GM19468 (cell line): ENCODE results near the gene YJU2.
"Not testable (repeated sequence)": the region's sequence is repeated elsewhere in the genome, so short reads cannot be mapped to it uniquely, and the experiment has no call there.

Source experiments
- ATAC-seq: cut with Tn5 transposase; IDR thresholded peaks from one replicate; pipeline ENCODE4 v1.9.1; 2021; ENCODE audit warnings: mild to moderate bottlenecking, moderate library complexity, moderate number of reproducible peaks; ENCODE audit not compliant: unreplicated experiment; ENCODE audit errors: extremely low read depth

YJU2 gene

DNA sequence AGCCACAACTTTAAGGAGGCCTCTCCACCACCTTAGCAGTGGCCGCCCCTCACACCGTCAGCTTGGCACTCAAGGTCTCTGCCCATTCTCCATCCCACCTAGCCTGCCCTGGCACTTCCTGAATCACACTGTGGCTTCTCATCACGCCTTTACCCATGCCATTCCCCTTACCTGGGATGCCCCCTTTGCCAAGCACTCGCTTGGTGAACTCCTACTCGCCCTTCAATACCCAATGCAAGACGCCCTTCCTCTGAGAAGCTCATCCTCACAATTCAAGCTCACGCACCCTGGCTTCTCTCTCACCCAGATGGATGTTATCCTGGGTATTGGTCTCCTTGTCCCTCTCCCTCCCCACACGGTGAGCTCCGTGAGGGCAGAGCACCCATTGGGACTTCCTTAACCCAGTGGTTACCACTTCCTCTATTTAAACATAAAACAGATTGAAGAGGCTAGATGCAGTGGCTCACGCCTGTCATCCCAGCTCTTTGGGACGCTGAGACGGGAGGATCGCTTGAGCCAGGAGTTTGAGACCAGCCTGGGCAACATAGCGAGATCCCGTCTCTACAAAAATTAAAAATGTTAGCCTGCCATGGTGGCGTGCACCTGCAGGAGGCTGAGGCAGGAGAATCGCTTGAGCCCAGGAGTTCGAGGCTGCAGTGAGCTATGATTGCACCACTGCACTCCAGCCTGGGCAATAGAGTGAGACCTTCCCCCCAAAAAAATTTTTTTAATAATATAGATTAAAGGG is 19.5 kb downstream of the YJU2 start:
- ATAC-seq: no peak

GRCh38 chr19:4267101-4267900 is 20.4 kb downstream of the YJU2 start:
- no peak for ATAC-seq

DNA sequence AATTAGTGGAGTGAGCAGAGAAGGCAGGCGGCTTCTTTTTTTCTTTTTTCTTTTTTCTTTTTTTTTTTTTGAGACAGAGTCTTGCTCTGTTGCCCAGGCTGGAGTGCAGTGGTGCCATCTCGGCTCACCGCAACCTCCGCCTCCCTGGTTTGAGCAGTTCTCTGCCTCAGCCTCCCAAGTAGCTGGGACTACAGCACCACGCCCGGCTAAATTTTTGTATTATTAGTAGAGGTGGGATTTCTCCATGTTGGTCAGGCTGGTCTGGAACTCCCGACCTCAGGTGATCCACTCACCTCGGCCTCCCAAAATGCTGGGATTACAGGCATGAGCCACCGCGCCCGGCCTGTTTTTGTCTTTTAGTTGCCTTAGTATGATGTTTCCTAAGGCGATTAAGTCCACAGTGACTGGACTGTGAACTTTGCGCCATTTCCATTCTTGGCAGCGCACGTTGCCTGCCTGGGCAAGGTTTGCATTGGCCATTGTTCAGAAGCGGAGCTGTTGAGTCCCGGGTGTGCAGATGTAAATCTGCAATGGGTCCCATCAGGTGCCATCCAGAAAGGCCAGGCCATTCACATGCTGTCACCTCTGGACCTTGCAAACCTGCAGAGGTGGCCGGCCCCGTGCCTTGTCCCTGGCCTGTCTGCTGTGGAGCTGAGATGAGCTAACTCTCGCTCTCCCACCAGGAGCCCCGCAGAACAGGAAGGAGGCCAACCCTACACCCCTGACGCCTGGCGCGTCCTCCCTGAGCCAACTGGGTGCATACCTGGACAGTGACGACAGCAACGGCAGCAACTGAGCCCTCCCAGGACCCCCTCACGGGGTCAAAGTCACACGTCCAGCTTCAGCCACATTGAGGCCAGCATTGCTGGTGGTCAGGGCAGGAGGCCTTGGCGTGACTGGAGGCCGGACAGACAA is 21.3 kb downstream of the YJU2 start:
- ATAC-seq: no peak

DNA sequence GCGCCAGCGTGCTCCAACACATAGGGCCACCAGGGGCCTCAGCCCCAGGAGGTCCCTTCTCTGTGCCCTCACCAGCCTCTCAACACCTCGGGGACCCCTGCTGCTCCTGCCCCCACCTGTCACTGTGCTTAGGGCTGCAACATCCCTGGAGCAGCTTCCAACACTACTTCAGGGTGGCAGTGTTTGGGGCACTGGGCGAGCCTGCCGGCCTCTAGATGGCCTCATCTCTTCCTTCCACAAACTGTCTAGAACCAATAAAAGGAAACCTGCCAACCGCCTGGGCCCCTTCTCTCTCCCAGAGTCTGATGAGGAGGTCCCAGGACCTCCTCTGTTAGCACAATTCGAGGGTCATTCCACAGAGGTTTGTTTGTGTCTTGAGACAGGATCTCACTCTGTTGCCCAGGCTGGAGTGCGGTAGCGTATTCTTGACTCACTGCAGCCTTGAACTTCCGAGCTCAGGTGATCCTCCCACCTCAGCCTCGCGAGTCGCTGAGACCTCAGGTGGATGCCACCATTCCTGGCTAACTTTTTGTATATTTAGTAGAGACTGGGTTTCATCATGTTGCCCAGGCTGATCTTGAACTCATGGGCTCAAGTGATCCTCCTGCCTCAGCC is 22.0 kb downstream of the YJU2 start:
- ATAC-seq: no peak

DNA sequence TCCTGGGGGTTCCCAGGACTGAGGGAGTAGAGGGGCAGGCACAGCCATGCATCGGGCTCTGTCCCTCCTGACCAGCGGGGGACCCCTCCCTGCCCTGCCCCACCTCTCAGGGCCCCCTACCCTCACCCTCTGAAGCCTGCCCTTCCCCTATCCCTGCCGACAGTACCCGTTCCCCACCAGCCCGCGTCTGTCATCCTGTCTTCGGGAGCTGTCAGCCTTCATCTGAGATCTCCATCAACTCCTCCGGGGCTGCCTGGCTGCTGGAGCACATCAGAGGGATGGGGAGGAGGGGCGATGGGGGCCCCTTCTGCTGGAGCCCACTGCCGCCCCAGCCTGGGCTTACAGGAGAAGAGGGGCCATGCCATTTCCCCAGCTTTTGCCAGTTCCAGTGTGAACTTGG is 26.0 kb downstream of the YJU2 start:
- ATAC-seq: no peak

DNA sequence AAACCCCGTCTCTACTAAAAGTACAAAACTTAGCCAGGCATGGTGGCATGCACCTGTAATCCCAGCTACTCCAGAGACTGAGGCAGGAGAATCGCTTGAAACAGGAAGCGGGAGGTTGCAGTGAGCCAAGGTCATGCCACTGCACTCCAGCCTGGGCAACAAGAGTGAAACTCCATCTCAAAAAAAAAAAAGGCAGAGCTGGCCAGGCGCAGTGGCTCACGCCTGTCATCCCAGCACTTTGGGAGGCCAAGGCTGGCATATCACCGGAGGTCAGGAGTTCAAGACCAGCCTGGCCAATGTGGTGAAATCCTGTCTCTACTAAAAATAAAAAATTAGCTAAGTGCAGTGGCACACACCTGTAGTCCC is 27.4 kb downstream of the YJU2 start:
- ATAC-seq: not testable (repeated sequence)

- ATAC-seq: no peak
Observed at GRCh38 chr19:4277191-4277696, 30.4 kb downstream of the YJU2 start.

GRCh38 chr19:4278010-4278409 is 31.1 kb downstream of the YJU2 start:
- no peak for ATAC-seq

DNA sequence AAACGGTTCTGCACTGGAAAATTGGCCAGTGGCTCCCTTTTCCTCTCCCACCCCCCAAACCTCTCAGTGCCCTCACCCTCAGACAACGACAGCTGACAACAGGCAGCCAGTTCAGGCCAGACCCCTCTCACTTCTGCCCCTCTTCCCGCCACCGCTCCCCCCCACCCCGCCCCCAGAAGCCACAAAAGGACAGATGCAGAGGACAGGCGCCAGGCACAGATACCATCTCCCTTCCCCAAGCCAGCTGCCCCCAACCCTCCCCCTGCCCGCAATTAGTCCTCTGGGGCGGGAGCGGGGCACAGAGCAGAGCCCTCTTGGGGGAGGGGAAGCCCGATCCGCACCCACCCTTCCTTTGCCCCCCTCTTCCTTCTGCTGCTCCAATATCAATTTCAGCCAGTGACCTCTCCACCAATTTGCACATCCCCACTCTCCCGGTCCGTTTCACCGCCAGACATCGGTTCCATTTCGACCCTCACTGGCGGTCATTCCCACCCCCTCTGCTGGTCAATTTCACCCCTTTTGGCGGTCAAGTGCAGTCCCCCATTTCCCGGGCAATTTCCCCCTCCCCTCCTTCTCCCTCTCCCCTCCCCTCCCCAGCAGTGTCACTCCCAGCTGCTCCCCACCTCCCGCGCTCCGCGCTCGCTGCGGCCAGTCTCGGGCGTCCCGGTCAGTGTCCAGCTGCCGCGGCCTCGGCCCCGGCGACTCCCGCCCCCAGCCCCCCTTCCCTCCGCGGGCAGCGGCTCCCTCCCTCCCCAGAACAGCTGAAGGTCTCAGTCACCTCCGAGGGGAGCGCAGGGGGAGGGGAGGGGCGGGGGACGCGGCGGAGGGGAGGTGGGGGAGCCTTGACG is 31.8 kb downstream of the YJU2 start, which contains the start of gene SHD:
TSS of gene SHD (plus strand) at position 848 of the 848 bp plus-strand sequence. CDS start 798 bp downstream, outside the sequence.
- no peak for ATAC-seq

DNA sequence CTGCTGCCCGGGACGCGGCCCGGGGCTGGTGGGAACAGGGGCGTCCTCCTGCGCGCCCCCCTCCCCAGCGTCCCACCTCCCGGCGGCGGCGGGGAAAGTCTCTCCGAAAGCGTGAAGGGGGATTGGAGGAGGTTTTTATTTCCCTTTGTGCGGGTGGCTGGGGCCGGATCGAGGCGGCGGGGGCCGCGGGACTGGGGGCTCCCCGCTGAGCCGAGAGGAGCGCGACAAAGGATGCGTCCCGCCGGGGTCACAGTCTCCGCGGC is 32.3 kb downstream of the YJU2 start:
- no peak for ATAC-seq

GRCh38 chr19:4279530-4280422 is 32.9 kb downstream of the YJU2 start:
- ATAC-seq: no peak

DNA sequence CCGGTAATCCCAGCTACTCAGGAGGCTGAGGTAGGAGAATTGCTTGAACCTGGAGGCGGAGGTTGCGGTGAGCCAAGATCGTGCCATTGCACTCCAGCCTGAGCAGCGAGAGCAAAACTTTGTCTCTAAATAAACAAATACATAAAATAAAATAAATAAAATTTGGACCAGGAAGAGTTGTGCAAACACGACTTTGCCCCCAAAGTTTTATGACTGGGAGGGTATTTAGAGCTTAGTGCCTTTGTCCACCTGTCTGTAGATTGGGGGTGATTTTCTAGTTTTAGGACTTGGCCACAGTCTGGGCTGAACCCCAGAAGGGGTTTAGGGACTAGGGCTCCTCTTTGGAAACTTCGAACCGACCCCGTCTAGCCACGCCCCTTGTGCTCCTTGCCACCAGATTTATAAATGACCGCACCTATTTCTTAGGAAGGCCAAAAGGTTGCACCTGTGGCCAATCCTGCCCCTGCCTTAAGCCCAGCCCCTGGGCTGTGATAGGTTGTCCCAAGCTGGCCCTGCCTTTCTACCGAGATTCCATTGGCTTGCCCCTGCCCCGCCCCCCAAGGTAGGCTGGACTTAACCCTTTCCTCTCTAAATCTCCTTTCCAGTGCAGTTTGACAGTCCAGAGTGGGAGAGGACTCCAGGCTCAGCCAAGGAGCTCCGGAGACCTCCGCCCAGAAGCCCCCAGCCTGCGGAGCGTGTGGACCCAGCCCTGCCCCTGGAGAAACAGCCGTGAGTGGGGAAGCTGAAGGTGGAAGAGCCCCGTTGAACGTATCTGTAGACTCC is 37.5 kb downstream of the YJU2 start:
- no peak for ATAC-seq

- no peak for ATAC-seq
Observed at GRCh38 chr19:4284974-4285373, 38.1 kb downstream of the YJU2 start.

GRCh38 chr19:4286141-4286540 is 39.3 kb downstream of the YJU2 start:
- ATAC-seq: not testable (repeated sequence)

GRCh38 chr19:4288091-4288777 is 41.4 kb downstream of the YJU2 start:
- ATAC-seq: no peak

DNA sequence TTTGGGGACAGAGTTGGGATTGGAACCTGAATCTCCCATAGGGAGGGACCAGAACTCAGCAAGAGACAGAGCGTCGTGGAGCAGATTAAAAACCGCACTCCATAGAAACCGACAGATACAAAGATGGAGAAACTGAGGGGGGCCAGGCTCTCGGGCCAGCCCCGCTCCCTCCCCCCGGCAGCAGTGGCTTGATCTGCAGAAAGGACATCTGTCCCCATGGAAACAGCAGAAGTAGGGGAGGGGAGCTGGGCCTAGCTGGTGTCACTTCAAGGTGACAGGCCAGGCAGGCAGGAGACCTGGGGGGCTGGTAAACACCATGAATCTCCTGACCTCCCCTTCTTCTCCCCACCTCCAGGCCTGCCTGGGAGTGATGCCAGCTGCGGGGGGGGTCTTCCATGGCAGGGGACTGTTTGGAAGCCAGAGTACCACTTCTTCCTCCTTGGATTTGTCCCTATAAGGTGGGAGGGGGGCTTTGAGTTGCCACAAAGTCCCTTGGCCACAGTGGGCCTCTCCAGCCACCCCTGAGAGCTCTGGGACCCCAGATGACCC is 44.4 kb downstream of the YJU2 start:
- no peak for ATAC-seq

DNA sequence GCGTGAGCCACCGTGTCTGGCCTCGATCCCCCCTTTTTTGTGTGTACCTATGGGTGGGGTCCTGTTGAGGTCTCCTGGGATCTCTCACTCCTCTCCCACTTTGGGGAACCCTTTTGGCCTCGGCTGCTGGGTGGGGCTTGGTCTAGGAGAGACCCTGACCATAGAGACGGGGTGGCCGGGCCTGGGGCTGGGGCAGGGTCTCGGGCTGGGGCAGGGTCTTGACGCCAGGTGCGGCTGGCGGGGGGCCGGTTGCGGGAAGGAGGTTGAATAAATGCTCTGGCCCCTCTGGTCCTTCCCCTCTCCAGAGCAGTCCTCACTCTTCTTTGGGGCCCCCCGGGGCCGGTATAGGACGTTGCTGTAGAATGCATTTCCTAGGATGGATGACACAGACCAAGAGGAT is 45.6 kb downstream of the YJU2 start:
- no peak for ATAC-seq
